NOMO-1 treated with DMSO at 0.1 percent for 48 hours (cell line): ENCODE results near the gene ARID2.

ENCODE experiments used
- DNase-seq: peaks from one replicate; lab custom pipeline; 2025; ENCODE audit not compliant: unreplicated experiment; lab: John Stamatoyannopoulos, UW

Gene ARID2

GRCh38 chr12:45915405-45915804 is 185.9 kb downstream of the ARID2 start:
- DNase-seq, result no peak

GRCh38 chr12:45918818-45919217 is 189.3 kb downstream of the ARID2 start:
- DNase-seq, result no peak

GRCh38 chr12:45928309-45928708 is 198.8 kb downstream of the ARID2 start:
- DNase-seq, result no peak

- DNase-seq, result no peak
Observed at GRCh38 chr12:45930369-45930768, 200.9 kb downstream of the ARID2 start.

GRCh38 chr12:45933504-45933903 is 204.0 kb downstream of the ARID2 start:
- no peak for DNase-seq

GRCh38 chr12:45934956-45935355 is 205.4 kb downstream of the ARID2 start:
- no peak for DNase-seq

- no peak for DNase-seq
Observed at GRCh38 chr12:45938566-45938965, 209.1 kb downstream of the ARID2 start.

- no peak for DNase-seq
Observed at GRCh38 chr12:45939759-45940158, 210.3 kb downstream of the ARID2 start.

- no peak for DNase-seq
Observed at GRCh38 chr12:45944771-45945170, 215.3 kb downstream of the ARID2 start.

GRCh38 chr12:45946435-45946834 is 216.9 kb downstream of the ARID2 start:
- DNase-seq, result no peak

- no peak for DNase-seq
Observed at GRCh38 chr12:45948546-45948945, 219.0 kb downstream of the ARID2 start.
